ENCODE measurements around the gene SLC6A6.
"Not testable (repeated sequence)": the region's sequence is repeated elsewhere in the genome, so short reads cannot be mapped to it uniquely, and the experiment has no call there.

The SLC6A6 gene

DNA sequence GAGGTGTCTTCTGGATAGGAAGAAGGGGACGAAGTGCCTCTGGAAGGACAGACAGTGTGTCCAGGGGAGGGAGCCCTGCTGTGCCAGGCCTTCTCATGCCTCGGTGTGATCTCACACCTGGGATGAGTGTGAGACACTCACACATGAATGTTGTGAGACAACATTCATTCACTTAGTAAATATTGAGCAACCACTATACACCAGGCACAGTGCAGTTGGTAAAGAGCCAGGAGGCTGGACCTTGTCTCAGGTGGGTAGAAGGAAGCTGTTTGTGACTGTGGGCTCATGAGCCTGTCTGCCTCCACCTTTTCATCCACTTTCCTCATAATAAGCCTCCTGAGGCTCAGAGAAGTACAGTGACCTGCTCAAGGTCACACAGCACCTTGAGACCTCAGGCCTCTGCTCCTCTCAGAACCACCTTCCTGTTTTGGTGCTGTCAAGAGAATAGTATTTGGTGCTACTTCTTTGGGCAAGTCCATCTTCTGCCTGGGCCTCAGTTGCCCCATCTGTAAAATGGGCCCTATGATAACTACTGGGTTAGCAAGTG lies 20.9 kb downstream of the SLC6A6 start:
- no peak for DNase-seq

DNA sequence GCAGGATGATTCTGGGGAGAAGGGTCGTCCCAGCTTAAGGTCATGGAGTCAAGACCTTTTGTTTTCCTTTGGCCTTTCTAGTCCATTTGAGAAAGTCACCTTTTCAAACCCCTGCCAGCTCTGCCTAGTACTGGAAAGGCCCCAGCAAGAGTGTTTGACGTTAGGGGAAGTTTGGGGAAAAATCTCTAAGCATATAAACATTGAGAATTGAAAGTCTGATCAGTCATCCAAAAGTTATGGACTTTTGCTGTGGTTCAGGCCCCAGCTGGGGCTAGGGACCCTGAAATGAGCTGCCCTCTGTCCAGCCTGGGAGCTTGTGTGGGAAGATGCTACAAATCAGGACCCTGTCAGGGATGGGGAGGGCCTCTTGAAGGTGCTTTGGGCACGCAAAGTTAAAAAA lies 21.6 kb downstream of the SLC6A6 start:
- DNase-seq, result no peak

DNA sequence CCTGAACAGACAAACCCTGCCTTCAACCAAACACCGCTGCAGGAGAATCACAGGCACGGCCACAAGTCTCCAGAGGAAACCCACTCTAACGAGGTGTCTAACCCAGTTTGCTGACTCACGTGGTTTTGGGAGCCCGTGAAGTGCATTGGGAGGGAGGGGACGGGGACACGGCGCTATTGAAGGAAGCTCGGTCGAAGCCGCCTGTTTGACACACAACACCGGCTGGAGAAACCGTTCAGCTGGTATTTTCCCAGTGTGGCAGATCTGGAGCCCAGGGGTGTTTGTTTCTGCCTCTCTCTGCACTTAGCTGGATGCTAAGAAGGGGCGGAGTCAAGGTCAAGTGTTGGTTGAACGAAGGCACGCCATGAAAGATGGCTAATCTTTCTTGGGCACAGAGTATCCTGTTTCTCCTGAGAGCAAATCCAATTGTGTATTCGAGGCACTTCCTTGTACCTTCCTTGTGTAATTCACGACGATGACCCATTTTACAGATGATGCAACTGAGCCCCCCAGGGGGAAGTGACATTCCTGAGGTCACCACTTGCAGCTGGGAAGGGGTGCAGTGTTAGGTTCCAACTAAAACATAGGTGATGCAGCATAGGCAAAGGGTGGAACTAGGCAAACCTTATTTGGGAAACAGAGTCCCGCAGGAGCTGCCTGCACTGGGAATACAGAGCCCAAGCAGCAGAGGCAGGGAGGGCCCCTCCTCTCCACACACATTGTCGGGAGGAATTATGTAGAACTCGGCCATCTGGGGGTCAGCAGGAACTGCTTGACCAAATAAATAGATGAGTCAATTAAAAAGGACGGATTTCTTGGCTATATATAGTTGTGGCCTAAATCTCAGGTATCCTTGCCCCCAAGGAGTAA lies 22.5 kb downstream of the SLC6A6 start:
- DNase-seq, result peak; percentile 4

DNA sequence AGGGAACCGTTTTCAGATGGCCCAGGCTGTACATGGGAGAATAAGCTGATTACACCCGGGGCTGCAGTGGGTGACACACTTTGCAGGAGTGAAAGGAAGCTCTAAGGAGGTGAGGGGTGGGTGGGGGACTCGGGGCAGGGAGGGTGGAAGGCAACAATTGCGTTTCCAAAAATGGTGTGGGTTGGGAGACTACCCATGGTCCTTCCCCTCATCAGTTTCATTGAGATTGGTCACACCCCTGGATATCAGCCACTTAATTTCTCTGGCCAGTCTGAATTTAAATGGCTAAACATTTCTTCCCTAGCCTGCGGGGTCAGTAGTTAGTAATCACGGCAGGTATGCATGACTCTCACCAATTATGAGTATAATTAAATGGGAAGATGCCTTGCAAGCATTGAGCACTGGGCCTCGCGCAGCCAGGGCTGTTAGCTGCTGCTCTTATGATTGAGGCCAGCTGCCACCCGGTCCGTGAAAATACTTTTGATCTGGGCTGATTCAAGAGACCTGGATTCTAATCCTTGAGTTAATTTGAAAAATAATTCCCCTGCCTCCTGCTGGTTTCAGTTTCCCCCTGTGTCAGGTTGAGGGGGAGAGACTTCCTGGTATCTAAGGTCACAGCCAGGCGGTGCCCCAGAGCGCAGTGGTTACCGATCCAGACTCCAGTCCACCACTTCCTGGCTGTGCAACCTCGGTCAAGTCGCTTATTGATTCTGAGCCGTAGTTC lies 23.3 kb downstream of the SLC6A6 start:
- no peak for DNase-seq

DNA sequence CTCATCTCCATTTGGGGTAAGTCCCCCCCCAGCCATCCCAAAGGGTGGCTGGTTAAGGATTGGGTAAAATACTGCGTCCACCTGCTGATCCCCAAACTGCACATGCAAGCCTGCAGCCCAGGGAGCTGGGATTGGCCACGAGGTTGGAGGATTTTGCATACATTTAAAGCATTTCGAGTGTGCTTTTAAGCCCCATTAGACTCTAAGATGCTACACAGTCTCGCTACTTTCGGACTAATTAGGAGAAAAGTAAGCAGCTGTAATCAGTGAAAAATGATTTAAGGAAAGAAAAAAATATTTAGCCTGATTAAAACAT lies 23.9 kb downstream of the SLC6A6 start:
- DNase-seq, result no peak

DNA sequence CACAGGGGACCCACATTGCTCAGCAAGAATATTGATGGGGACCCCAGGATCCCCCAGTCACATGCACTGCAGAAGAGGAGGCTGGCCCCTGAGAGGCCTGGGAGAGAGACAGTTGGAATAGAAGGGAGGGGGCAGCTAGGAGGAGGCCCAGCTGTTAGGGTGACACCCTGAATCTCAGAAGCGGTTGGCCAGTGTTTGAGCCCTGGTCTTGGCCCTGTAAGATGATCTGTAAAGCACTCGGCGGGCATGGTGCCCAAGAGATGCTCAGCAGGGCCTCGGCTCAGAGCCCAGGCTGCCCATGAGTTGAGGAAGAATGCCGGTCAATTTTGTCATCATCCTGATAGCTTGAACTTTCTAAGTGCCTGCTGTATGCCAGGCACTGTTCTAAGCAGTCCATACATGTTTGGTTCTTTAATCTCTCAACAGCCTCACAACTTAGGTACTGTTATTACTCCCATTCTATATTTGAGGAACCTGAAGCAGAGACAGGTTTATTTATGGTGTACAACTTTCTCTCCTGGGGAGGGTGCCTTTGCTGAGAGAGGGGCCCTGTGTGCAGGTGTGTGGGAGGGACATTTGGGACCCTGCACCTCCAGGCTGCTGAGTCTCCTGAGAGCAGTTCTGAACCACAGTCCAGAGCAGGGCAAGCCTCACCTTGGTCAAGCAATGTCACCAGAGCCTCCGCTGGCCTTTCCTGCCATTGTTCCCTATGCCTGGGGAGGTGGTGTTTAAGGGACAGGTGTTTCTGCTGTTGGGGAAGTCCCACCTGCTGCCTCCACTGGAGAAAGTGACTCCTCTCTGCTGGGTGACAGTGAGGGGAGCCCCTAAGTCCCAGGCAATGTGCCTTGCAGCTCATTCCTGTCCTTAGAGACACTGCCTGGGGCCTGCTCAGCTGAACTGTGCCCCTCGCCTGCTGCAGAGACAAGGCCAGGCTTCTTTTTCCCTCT lies 26.0 kb downstream of the SLC6A6 start:
- DNase-seq, result no peak

DNA sequence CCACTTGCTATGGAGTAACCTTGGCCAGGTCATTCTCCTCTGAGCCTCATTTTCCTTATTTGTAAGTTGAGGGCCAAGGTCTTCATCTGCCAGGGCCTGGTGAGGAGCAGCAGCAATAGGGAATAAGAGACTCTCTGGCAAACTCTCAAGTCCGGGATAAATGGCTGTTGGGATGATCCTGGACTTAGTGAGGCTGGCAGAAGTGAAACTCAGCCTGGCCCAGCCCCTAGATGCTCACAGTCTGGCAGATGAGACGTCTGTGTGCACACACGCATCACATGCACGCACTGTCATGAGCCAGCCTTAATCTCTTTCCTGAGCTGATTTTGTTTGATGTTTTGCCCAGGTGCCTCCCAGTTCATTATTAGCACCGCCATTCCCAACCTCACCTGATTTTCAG lies 26.8 kb downstream of the SLC6A6 start:
- no peak for DNase-seq

DNA sequence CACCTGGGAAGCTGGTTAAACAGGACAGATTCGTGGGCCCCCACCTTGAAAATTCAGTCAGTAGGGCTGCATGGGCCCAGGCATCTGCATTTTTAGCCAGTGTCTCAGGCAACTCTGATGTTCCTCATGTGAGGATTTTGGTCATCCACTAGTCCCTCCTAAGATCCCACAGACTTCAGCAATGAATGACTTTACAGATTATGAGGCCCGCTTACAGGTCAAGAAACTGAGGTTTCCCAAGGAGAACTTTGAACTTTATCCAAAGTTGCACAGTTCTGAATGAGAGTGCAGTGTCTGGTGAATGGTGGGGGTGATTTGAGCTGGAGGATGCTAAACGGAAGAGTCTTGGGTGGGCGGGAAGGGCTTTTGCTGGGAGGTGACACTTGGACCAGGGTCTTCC lies 27.2 kb downstream of the SLC6A6 start:
- no peak for DNase-seq

DNA sequence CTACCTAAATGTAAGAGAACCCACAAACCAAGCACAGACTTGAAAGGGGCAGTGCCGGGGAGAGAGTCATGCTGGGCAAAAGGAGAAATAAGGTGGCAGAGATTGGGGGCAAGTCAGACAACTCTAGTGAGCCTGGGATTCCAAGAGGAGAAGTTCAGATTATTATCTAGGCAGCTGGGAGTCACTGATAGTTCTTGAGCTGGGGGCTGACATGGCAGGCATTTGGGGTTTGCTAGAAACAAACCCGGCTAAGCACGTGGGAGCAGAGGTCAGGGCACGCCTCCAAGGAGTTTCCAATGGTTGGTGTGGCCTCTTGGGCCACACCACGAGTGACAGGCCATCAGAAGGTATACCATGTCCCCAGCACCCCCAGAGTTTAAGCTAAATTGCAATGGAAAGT lies 27.6 kb downstream of the SLC6A6 start:
- DNase-seq, result no peak

DNA sequence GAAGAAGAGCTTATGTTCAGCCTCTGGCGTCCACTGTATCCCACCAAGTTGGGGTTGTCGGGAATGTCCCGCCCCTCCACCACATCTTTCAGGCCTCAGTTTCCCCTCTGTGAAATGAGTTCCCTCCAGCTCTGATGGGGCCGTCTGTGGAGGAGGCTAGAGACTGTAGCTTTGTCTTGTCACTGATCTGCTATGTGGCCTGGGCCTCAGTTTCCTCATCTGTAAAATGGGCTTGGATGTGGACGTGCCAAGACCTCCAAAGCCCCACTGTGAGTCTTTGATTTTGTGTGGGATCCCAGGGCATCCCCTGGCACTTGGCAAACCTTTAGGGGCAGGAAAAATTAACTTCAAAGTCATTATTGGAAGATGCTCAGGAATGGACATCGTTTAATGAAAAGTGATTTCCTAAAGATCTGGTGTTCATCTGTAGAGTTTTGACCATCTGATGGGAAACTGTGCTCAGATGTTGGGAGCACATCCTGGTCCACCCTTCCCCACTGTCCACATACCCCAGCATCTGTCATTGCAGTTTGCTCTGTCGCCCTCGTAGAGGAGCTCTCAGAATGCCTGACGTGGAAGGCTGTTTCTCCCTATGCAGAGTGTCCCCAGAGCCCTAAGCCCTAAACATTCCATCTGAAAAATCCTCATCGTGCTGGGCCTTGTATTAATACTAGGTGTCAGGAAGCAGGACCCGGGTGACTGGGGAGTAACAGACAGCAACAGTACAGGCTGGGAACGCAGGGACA lies 28.5 kb downstream of the SLC6A6 start:
- DNase-seq, result no peak

DNA sequence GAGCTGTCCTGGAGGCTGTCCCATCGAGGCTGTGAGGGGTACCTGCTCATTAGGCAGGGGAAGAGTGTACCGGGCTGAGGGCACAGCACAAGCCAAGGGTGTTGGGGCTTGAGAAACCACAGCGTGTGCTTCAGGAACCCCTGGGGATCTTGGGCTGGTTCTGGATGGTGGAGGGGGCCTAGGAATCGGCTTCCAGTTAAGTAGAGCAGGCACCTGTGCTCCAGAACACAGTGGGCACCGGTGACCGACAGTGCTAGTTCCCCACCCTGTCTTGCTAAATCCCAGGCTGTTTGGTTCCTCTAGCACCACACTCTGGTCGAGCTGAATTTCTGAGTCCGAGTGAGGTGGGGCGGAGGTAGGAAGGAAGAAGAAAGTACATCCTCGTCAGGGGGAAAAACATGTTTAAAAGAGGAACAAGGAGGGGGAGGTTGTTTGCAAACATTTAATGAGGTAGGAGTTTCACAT lies 29.1 kb downstream of the SLC6A6 start:
- no peak for DNase-seq

DNA sequence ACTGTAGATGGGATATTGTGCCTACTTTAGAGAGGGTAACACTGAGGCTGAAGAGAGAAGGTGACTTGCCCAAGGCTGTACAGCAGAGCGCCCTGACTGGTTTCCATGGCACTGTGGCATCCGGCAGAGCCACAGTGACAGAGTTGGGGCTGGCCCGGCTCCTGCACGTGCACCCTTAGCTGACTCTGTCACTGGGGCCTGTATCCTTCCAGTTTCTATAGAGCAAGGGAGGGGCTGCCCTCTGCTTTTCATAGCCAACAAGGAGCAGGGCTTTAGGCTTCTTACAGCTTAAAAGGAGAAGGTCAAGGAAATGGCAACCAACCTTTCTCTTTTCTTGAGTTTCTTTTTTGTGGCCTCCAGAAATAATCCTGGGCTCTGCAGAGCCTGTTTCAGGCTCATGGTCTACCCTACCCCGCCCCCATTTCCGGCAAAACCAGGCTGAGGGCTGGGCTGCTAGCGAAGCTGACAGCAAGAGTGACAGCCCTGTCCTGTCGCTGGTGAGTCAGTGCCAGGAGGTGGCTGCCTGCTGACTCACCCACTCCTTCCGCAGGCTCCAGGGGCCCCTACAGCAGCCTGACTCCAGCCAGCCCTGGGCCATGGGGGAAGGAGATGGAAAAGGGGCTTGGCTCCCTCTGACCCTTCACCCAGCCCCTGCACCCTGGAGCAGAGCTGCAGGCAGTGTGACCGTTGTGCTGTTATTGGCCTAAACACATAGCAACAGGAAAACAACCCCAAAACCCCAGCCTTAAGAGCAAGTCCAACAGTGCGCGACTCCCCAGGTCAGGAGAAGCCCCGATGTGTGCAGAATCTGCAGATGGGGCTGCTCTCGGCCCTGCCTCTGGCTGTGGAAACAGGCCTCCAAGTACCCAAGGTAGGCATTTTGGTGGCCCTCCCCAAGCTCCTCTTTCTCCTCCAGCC lies 29.8 kb downstream of the SLC6A6 start:
- DNase-seq, result no peak

DNA sequence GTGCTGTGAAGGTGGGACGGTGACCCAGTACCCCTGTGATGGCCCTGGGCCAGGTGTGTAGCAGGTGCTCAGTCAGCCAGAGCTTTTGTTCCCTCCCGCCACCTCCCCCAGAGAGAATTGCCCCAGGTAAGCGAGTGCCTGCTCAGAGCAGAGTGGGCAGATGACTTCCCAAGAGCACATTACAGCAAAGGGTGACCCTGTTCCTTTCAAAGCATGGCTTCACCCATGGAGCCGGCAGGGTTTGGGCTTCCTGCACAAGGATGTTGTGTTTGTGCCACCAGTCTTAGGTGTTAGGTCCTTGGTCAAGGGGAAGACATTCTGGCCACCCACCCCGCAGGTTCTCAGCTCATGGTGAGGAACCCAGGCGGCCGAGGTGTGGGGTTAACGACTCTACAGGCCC lies 30.7 kb downstream of the SLC6A6 start:
- DNase-seq, result no peak

DNA sequence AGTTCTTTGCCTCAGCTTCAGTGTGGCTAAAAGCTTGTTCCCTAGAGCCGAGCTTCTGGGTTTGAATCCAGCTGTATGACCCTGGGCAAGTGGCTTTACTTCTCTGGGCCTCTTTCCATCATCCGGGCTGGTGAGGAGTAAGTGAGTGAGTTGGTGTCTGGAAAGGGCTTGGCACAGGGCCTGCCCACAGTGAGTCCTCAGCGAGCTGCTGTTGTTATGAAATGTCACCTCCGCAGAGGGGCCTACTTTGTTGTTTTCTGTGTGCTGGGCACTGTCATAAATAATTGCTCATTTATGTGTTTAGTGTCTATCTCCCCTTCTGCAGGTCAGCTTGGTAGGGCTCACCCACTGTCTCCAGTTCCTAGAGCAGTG lies 31.7 kb downstream of the SLC6A6 start:
- no peak for DNase-seq

DNA sequence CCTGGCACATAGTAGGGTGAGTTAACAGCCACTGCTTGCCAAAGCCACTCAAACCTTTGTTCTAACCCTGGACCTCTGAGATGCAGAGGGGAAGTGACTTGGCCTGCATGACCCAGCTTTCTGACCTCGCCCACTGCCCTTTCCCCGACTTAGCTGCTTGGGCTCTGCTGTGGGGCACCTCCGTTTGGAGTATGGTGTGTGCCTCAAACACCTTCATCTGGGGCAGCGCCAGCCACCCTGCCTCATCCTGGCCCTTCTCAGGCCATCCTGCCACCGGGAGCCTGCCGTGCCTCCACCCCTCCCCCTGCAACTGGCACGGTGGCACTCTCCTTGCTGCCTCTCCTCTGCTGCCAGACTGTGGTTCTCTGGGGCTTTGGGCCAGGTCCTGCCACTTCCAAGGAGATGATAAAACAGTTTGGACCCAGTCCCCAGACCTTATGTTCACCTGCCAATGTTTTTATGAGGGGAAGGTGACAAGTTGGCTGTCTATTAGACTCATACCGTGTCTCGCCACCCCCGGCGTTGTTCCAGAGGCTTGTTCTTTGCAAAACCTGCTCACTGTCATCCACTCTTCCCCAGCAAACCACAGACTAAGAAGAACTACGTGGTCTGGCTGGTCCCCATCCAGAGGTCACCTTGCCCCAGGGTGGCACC lies 32.2 kb downstream of the SLC6A6 start:
- no peak for DNase-seq

DNA sequence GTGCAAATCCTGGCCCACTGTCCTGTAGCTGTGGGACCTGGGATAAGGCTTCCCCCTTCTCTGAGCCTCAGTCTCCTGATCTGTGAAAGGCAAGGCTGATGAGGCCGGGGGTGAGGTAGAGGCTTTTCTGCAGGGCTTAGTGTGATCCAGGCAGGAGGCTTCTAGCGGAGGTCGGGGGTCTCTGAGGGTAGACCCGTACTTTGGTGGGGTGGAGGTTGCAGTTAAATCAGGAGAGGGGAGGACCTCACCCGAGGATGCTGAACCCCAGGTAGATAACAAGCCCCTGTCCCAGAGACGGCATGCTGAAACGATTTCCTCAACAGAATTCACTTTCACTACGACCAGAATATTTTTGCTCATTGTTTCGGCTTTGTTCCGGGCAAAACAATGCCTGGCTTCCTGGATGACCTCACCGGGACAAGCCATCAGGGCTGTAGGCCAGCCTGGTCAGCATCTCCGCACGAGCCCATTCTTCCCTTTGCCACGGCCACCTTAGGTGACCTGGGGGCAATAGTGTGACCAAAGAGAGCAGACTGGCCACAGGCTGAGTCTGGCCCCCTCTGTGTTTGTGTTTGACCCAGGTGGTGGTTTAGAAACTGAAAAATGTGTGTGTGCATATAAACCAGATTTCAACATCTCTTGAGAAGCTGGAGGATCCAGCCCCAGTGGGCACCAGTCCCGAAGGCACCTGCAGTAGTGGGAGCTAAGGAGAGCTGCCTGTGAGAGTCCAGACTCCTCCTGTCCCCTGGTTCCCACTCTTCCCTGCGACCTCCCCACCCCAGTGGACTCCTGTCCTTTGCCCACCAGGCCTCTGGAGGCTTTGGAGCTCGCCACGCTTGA lies 33.0 kb downstream of the SLC6A6 start:
- no peak for DNase-seq

DNA sequence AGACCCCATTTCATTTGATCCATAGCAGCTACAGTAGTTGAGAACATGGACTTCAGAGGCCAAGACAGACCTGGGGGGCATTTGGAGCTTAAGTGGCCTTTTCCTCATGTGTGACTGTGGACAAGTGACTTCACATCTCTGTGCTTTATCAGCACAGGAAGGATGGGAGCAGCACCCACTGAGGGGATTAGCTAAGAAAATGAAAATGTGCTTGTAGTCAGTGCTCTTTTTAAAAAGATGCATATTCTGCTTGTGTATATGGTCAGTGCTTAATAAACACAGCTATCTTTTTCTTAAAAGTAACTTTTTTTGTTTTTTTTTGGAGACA lies 34.5 kb downstream of the SLC6A6 start:
- DNase-seq, result no peak

DNA sequence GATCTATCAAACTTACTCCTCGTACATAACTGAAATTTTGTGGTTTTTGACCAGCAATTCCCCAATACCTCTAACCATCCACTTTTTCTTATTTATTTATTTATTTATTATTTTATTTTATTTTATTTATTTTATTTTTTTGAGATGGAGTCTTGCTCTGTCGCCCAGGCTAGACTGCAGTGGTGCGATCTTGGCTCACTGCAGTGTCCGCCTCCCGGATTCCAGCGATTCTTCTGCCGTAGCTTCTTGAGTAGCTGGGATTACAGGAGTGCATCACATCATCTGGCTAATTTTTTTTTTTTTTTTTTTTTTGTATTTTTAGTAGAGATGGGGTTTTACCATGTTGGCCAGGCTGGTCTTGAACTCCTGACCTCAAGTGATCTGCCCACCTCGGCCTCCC lies 35.3 kb downstream of the SLC6A6 start:
- not testable (repeated sequence) for DNase-seq

DNA sequence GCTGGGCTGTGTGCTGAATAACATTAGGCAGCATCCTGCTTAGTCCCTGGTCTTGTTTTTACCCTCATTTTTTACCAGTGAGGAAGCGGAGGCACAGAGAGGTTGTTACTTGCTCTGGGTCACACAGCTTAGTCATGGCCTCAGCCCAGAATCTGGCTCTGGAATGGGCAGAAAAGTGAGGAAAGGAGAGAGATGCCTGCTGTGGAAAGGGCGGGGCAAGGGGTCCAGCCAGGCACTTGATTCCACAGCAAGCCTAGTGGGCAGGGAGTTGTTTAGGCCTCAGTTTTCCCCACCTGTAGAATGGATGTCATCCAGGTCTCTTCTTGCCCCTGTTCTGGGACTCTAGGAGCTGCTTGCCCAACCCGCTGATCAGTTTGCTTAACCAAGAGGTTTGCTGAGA lies 35.9 kb downstream of the SLC6A6 start:
- no peak for DNase-seq

DNA sequence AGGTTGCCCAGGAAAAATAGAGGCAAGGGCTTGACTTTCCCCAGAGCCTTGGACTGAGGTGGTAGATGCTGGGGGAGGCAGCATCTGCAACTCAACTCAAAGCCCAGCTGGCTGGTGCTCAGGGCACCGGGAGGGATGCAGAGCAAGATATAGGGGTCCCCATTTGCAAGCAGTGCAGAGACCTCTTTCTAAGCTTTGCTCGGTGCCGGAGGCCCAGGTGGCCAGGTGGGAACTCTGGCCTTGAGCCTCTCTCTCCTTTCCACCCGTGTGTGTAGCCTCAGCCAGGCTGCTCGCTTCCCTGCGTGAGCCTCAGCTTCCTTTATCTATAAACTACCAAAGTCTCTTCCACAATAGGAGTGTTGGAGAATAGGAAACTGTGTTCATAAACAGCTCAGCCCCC lies 36.5 kb downstream of the SLC6A6 start:
- DNase-seq, result no peak

Data from NCI-H187 treated with DMSO at 0.1 percent for 48 hours (cell line).